A172 (cell line): Measurements from ENCODE around the gene ITPR3. TPM values are rescaled to one million over a fixed set of nuclear protein-coding genes. Genes with fewer than 3 reads are reported as not detected.
"Not testable (repeated sequence)": the region's sequence is repeated elsewhere in the genome, so short reads cannot be mapped to it uniquely, and the experiment has no call there.

Experiments
- DNase-seq: peaks from one replicate; pipeline ENCODE4 v3.0.0-alpha.2; 2015; ENCODE audit warnings: low spot score
- total RNA-seq: library from RNA; depleted of rRNA; stranded (reverse); fragments of >200 nt; shearing (Covaris generic); gene quantifications from 2 replicates; pipeline ENCODE4 v1.2.3, GENCODE V29; 2014

ITPR3 gene
- total RNA-seq, 1 experiment from 2014 or later = 59.8 TPM

GRCh38 chr6:33591424-33592032 lies 29.6 kb upstream of the ITPR3 start:
- DNase-seq = no peak

- no peak for DNase-seq
Observed at GRCh38 chr6:33592280-33592594, 28.9 kb upstream of the ITPR3 start.

- no peak for DNase-seq
Observed at GRCh38 chr6:33592595-33593413, 28.3 kb upstream of the ITPR3 start.

GRCh38 chr6:33593414-33593727 lies 27.8 kb upstream of the ITPR3 start:
- DNase-seq = no peak

- DNase-seq = peak; percentile 49
Observed at GRCh38 chr6:33595001-33595846, 25.9 kb upstream of the ITPR3 start.

GRCh38 chr6:33596894-33597293 lies 24.2 kb upstream of the ITPR3 start:
- not testable (repeated sequence) for DNase-seq

- DNase-seq = no peak
Observed at GRCh38 chr6:33597551-33598322, 23.4 kb upstream of the ITPR3 start.

- DNase-seq = peak; percentile 51
Observed at GRCh38 chr6:33599413-33599938, 21.6 kb upstream of the ITPR3 start.

- DNase-seq = no peak
Observed at GRCh38 chr6:33600761-33601160, 20.4 kb upstream of the ITPR3 start.

GRCh38 chr6:33602180-33602579 lies 18.9 kb upstream of the ITPR3 start:
- DNase-seq = no peak

- DNase-seq = no peak
Observed at GRCh38 chr6:33604941-33605854, 15.9 kb upstream of the ITPR3 start.

- no peak for DNase-seq
Observed at GRCh38 chr6:33606642-33607041, 14.5 kb upstream of the ITPR3 start.

GRCh38 chr6:33607126-33607783 lies 13.9 kb upstream of the ITPR3 start:
- DNase-seq = no peak

GRCh38 chr6:33607784-33608161 lies 13.3 kb upstream of the ITPR3 start:
- no peak for DNase-seq

- no peak for DNase-seq
Observed at GRCh38 chr6:33609019-33609418, 12.1 kb upstream of the ITPR3 start.

GRCh38 chr6:33609528-33609927 lies 11.6 kb upstream of the ITPR3 start:
- peak; percentile 94 for DNase-seq

- peak; percentile 89 for DNase-seq
Observed at GRCh38 chr6:33610067-33610466, 11.1 kb upstream of the ITPR3 start.

GRCh38 chr6:33610779-33611732 lies 10.1 kb upstream of the ITPR3 start:
- DNase-seq = no peak
